Measurements from ENCODE around the gene SLC22A12. TPM values are rescaled to one million over a fixed set of nuclear protein-coding genes. Genes with fewer than 3 reads are reported as not detected.
A peak's percentile ranks its signal among the peaks of the same experiment; 100 is the strongest.

SLC22A12 gene
- total RNA-seq, 2 experiments from 2014 or later = not detected

GRCh38 chr11:64638018-64638665, 47.1 kb downstream of the SLC22A12 start:
- POLR2A ChIA-PET = no interaction called here
- no peak overlapping the region for H3K4me3 Mint-ChIP-seq
- no peaks in the 10 kb centered on the region for H3K9me3 Mint-ChIP-seq
- H3K27me3 Mint-ChIP-seq = peaks cover 5% of the 10 kb centered on the region
- ATAC-seq (ENCODE audit: low read depth) = no peak
- H3K36me3 Mint-ChIP-seq = no peaks in the 10 kb centered on the region
- peaks cover 21% of the 10 kb centered on the region for H3K4me1 Mint-ChIP-seq
- no peak overlapping the region for H3K27ac Mint-ChIP-seq
- DNase-seq = no peak

- Mint-ChIP-seq H3K4me1 (peaks cover 14% of the 10 kb centered on the region), H3K4me3 (no peak overlapping the region), H3K27ac (no peak overlapping the region), H3K9me3 (no peaks in the 10 kb centered on the region), H3K27me3 (peaks cover 8% of the 10 kb centered on the region), H3K36me3 (no peaks in the 10 kb centered on the region)
- ATAC-seq (ENCODE audit: low read depth) (no peak), DNase-seq (no peak)
- POLR2A ChIA-PET = no interaction called here
These were observed 47.8 kb downstream of the SLC22A12 start for GRCh38 chr11:64638829-64639228.

- Mint-ChIP-seq H3K9me3 (no peaks in the 10 kb centered on the region), H3K4me1 (peaks cover 7% of the 10 kb centered on the region), H3K27me3 (peaks cover 15% of the 10 kb centered on the region), H3K27ac (no peak overlapping the region), H3K4me3 (no peak overlapping the region), H3K36me3 (no peaks in the 10 kb centered on the region)
- POLR2A ChIA-PET = no interaction called here
- ATAC-seq (ENCODE audit: low read depth) (no peak), DNase-seq (no peak)
These were observed 48.9 kb downstream of the SLC22A12 start for GRCh38 chr11:64639885-64640284.

- H3K27ac Mint-ChIP-seq = no peak overlapping the region
- H3K4me3 Mint-ChIP-seq = no peak overlapping the region
- DNase-seq (no peak), ATAC-seq (ENCODE audit: low read depth) (no peak)
- H3K9me3 Mint-ChIP-seq = no peaks in the 10 kb centered on the region
- peaks cover 4% of the 10 kb centered on the region for H3K4me1 Mint-ChIP-seq
- POLR2A ChIA-PET = no interaction called here
- no peaks in the 10 kb centered on the region for H3K36me3 Mint-ChIP-seq
- peaks cover 25% of the 10 kb centered on the region for H3K27me3 Mint-ChIP-seq
These were observed 50.8 kb downstream of the SLC22A12 start for GRCh38 chr11:64641596-64642417.

GRCh38 chr11:64642418-64642735, 51.4 kb downstream of the SLC22A12 start:
- no peak for ATAC-seq (ENCODE audit: low read depth)
- H3K4me3 Mint-ChIP-seq = no peak overlapping the region

DNA sequence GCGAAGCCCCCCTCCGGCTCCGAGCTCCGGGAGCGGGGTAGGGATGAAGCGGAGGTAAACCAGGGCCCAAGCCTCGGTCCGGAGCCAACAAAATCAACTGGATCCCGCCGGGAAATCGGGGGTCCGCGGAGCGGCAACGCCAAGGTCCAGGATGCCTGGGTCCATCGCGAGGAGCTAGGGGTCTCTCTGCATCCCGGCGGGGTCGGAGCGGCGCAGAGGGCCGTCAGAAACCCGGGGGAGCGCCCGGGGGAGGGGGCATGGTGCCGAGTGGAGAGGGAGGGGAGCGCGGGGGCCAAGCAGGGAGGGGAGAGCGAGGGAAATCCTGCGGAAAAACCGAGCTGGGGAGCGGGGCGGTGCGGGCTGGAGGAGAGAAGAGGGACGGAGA, 51.8 kb downstream of the SLC22A12 start:
- DNase-seq = no peak
- H3K27ac Mint-ChIP-seq = no peak overlapping the region
- no peaks in the 10 kb centered on the region for H3K36me3 Mint-ChIP-seq
- POLR2A ChIA-PET = no interaction called here
- H3K27me3 Mint-ChIP-seq = peaks cover 25% of the 10 kb centered on the region
- H3K4me1 Mint-ChIP-seq = peaks cover 4% of the 10 kb centered on the region
- H3K4me3 Mint-ChIP-seq = no peak overlapping the region
- H3K9me3 Mint-ChIP-seq = no peaks in the 10 kb centered on the region
- ATAC-seq (ENCODE audit: low read depth) = no peak

More at GRCh38 chr11:64642418-64642735, 51.4 kb downstream of the SLC22A12 start:
- Mint-ChIP-seq H3K9me3 (no peaks in the 10 kb centered on the region), H3K27me3 (peaks cover 25% of the 10 kb centered on the region), H3K36me3 (no peaks in the 10 kb centered on the region), H3K4me1 (peaks cover 4% of the 10 kb centered on the region), H3K27ac (no peak overlapping the region)
- POLR2A ChIA-PET = no interaction called here
- DNase-seq = no peak

DNA sequence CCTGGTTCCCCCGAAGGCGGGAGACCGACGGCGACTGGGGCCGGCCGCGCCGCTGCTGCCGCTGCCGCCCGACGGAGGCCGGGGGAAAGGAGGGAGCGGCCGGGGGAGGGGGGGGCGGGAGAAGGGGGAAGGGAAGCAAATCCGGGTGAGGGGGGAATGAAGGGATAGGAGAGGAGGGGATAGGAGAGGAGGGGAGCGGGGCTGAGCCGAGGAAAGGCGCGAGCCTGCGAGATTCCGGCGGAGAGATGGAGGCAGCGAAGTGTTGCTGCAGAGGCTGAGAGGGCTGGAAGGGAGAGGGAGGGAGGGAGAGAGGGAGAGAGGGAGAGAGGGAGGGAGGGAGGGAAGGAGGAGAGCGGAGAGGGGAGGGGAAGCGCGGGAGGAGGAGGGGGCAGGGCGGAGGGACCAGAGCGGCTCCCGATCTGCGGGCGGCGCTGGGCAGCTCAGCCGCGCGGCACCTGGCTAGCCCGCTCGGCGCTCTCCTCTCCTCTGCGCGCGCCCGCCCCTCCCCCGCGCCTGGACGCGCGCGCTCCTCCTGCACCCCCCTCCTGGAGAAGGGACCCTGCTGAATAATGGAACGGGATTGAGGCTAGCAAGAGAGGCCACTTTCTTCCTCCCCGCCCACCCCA, 52.3 kb downstream of the SLC22A12 start:
- Mint-ChIP-seq H3K36me3 (no peaks in the 10 kb centered on the region), H3K27me3 (peaks cover 25% of the 10 kb centered on the region), H3K27ac (peak overlapping the region; percentile 61), H3K4me1 (peaks cover 4% of the 10 kb centered on the region), H3K4me3 (no peak overlapping the region), H3K9me3 (no peaks in the 10 kb centered on the region)
- ATAC-seq (ENCODE audit: low read depth) (no peak), DNase-seq (no peak)
- POLR2A ChIA-PET = no interaction called here

GRCh38 chr11:64643920-64644646, 53.1 kb downstream of the SLC22A12 start:
- POLR2A ChIA-PET = no interaction called here
- no peaks in the 10 kb centered on the region for H3K36me3 Mint-ChIP-seq
- H3K4me1 Mint-ChIP-seq = peaks cover 4% of the 10 kb centered on the region
- no peak overlapping the region for H3K4me3 Mint-ChIP-seq
- H3K9me3 Mint-ChIP-seq = no peaks in the 10 kb centered on the region
- H3K27ac Mint-ChIP-seq = no peak overlapping the region
- DNase-seq = no peak
- H3K27me3 Mint-ChIP-seq = peaks cover 25% of the 10 kb centered on the region
- no peak for ATAC-seq (ENCODE audit: low read depth)

DNA sequence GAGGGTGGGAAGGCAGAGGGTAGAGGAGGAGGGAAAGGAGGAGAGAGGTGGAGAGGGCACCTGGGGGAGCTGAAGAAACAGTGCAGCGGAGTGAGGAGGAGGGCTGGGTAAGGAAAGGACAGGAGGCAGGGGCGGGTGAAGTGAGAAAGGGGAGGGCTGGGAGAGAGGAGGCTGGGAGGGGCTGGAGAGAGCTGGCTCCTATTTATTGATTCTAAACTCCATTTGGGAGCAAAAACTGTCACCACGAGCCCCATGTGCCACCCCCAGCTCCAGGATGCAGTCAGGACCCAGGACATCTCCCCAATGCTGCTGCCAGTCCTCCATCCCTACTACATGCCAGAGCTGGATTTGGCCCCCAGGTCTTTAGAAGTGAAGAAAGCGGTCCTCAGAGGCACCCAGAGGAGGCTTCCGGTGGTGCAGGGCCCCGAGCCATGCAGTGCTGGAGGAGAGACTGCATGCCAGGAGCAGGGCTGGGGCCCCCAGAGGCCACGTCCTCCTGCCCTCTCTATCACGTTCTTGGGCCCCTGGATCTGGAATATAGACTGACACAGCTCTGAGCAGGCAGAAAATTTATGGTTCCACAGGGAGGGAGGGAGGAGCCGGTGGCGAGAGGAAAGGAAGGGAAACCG, 53.7 kb downstream of the SLC22A12 start:
- H3K4me3 Mint-ChIP-seq = no peak overlapping the region
- DNase-seq (no peak), ATAC-seq (ENCODE audit: low read depth) (peak; percentile 57)

GRCh38 chr11:64647019-64647779, 56.2 kb downstream of the SLC22A12 start:
- no peaks in the 10 kb centered on the region for H3K36me3 Mint-ChIP-seq
- POLR2A ChIA-PET = no interaction called here

More for the DNA sequence above, 53.7 kb downstream of the SLC22A12 start:
- Mint-ChIP-seq H3K9me3 (no peaks in the 10 kb centered on the region), H3K4me1 (peaks cover 4% of the 10 kb centered on the region), H3K36me3 (no peaks in the 10 kb centered on the region), H3K27ac (no peak overlapping the region), H3K27me3 (peaks cover 29% of the 10 kb centered on the region)
- POLR2A ChIA-PET = no interaction called here

DNA sequence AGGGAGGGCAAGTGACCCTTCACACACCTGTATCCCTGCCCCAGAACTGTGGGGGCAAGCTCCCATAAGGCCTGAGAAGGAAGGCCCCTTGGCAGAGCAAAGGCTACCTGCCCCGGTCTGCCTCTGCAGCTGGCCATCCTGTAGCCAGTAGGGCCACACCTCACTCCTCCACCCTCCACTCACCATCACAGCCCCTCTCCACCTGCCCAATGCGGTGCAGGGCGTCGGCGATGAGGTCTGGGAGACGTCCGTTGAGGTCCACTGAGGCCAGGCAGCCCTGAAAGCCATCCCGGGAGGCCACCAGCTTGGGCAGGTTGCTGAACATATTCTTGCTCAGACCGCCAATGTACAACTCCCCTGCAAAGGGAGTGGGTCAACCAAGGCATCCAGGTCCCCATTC, 57.5 kb downstream of the SLC22A12 start:
- Mint-ChIP-seq H3K27ac (no peak overlapping the region), H3K4me1 (peaks cover 7% of the 10 kb centered on the region), H3K36me3 (no peaks in the 10 kb centered on the region), H3K9me3 (no peaks in the 10 kb centered on the region), H3K4me3 (no peak overlapping the region), H3K27me3 (peaks cover 27% of the 10 kb centered on the region)
- DNase-seq (no peak), ATAC-seq (ENCODE audit: low read depth) (no peak)
- POLR2A ChIA-PET = no interaction called here

More at GRCh38 chr11:64647019-64647779, 56.2 kb downstream of the SLC22A12 start:
- H3K27ac Mint-ChIP-seq = no peak overlapping the region
- no peak for DNase-seq
- no peak for ATAC-seq (ENCODE audit: low read depth)
- H3K9me3 Mint-ChIP-seq = no peaks in the 10 kb centered on the region
- peaks cover 29% of the 10 kb centered on the region for H3K27me3 Mint-ChIP-seq
- no peak overlapping the region for H3K4me3 Mint-ChIP-seq
- peaks cover 4% of the 10 kb centered on the region for H3K4me1 Mint-ChIP-seq

GRCh38 chr11:64649291-64649697, 58.3 kb downstream of the SLC22A12 start:
- POLR2A ChIA-PET = interaction anchor here (1.4 kb wide), 1 partner anchor 344 kb away, joined by 3 read pairs; the partner anchor contains the start of gene ESRRA
- no peak overlapping the region for H3K27ac Mint-ChIP-seq
- H3K4me1 Mint-ChIP-seq = peaks cover 5% of the 10 kb centered on the region
- H3K4me3 Mint-ChIP-seq = no peak overlapping the region
- H3K9me3 Mint-ChIP-seq = no peaks in the 10 kb centered on the region
- no peaks in the 10 kb centered on the region for H3K36me3 Mint-ChIP-seq
- DNase-seq = no peak
- H3K27me3 Mint-ChIP-seq = peaks cover 21% of the 10 kb centered on the region
- no peak for ATAC-seq (ENCODE audit: low read depth)
